Calu3 (cell line): ENCODE measurements around the gene POLDIP3. TPM values are rescaled to one million over a fixed set of nuclear protein-coding genes. Genes with fewer than 3 reads are reported as not detected.

Experiments used
- Bru-seq: library from RNA; stranded (reverse); fragments of 400-500 nt; gene quantifications from one replicate; lab custom pipeline; 2021; lab: Mats Ljungman, UMichigan
- BruChase-seq, 2 experiments: library from RNA; stranded (reverse); fragments of 400-500 nt; gene quantifications; one replicate each; lab custom pipeline; 2021; lab: Mats Ljungman, UMichigan
- BruUV-seq: library from RNA; stranded (reverse); fragments of 400-500 nt; replicated peaks from 2 replicates; lab custom pipeline; 2021; lab: Mats Ljungman, UMichigan
- CTCF ChIA-PET: fragments of 300-600 bp; sonication (Branson Sonifier 250); formaldehyde crosslinking; loops from one replicate; lab custom pipeline; 2022; ENCODE audit warnings: antibody characterized with exemption; lab: Charles Lee
- DNase-seq: peaks from one replicate; pipeline ENCODE4 v3.0.0; 2022
- H3K27ac Mint-ChIP-seq: one replicate; pipeline ENCODE4 v1.8.0; 2022; ENCODE audit warnings: mixed read lengths; ENCODE audit not compliant: unreplicated experiment
- H3K27me3 Mint-ChIP-seq: one replicate; pipeline ENCODE4 v1.8.0; 2022; ENCODE audit warnings: mixed read lengths; ENCODE audit not compliant: unreplicated experiment
- H3K36me3 Mint-ChIP-seq: one replicate; pipeline ENCODE4 v1.8.0; 2022; ENCODE audit warnings: mild to moderate bottlenecking, moderate library complexity, mixed read lengths; ENCODE audit not compliant: insufficient read depth, unreplicated experiment
- H3K4me1 Mint-ChIP-seq: one replicate; pipeline ENCODE4 v1.8.0; 2022; ENCODE audit warnings: mild to moderate bottlenecking, low read depth, mixed read lengths; ENCODE audit not compliant: unreplicated experiment
- H3K4me3 Mint-ChIP-seq: one replicate; pipeline ENCODE4 v1.8.0; 2022; ENCODE audit warnings: mild to moderate bottlenecking, low read depth, moderate library complexity, mixed read lengths; ENCODE audit not compliant: unreplicated experiment
- H3K9me3 Mint-ChIP-seq: one replicate; pipeline ENCODE4 v1.8.0; 2022; ENCODE audit warnings: low read depth, mixed read lengths; ENCODE audit not compliant: unreplicated experiment
- CTCF ChIP-seq: fragments of 200-600 bp; IDR thresholded peaks from one replicate; pipeline ENCODE4 v1.8.0; 2022; ENCODE audit warnings: antibody characterized with exemption; ENCODE audit not compliant: unreplicated experiment
- intact Hi-C: fragments of 100-400 bp; cut with micrococcal nuclease; formaldehyde crosslinking; loops from one replicate; pipeline ENCODE4 v1.10.0; 2022; ENCODE audit not compliant: unreplicated experiment
- long read RNA-seq: library from polyadenylated mRNA; stranded (forward); transcript quantifications from one replicate; pipeline ENCODE4 v2.0.0, GENCODE V29; 2022
- total RNA-seq: library from RNA; stranded (reverse); gene quantifications from 2 replicates; pipeline ENCODE4 v1.2.3, GENCODE V29; 2022

POLDIP3 gene
- total RNA-seq (59.4 and 60.1 TPM in 2 replicates), Bru-seq, nascent RNA (percentile 81 among the genes with signal in this experiment), BruChase-seq, experiment 1, labeled RNA remaining after a 6-hour chase (percentile 81 among the genes with signal in this experiment), BruChase-seq, experiment 2, labeled RNA remaining after a 2-hour chase (percentile 81 among the genes with signal in this experiment)
- long read RNA-seq, transcript POLDIP3-203 (8 exons, 3,323 nt) = minor isoform, 7 of 117 reads
- long read RNA-seq, transcript POLDIP3-201 (9 exons, 3,441 nt) = major isoform, 60 of 117 reads
- long read RNA-seq, partial matches to known transcripts = 0 of 117 reads
- long read RNA-seq, other reads (novel, unspliced or antisense) = 50 of 117 reads

GRCh38 chr22:42614312-42615091 lies at the start of gene POLDIP3:
TSS of gene POLDIP3 (minus strand) at chr22:42614883. CDS start at chr22:42614857, 26 bp downstream.
- peak; percentile 98 for DNase-seq
- CTCF ChIA-PET = interaction anchor here (0.6 to 1.9 kb wide), 4 partner anchors 253 to 1353 kb away, joined by 3 to 7 read pairs (median 4); no protein-coding TSS in a partner anchor
- TF ChIP-seq CTCF = no peak
- no peaks in the 10 kb centered on the region for H3K27me3 Mint-ChIP-seq
- peaks cover 71% of the 10 kb centered on the region for H3K36me3 Mint-ChIP-seq
- no TSS peak for BruUV-seq
- peak within 1 kb of the TSS; percentile 100 for H3K27ac Mint-ChIP-seq
- peak within 1 kb of the TSS; percentile 91 for H3K4me3 Mint-ChIP-seq
- peaks cover 52% of the 10 kb centered on the region for H3K4me1 Mint-ChIP-seq
- intact Hi-C loops = no loop called here
- no peaks in the 10 kb centered on the region for H3K9me3 Mint-ChIP-seq

GRCh38 chr22:42661985-42662831 lies 47.5 kb upstream of the POLDIP3 start:
- intact Hi-C loops = no loop called here
- Mint-ChIP-seq H3K9me3 (no peaks in the 10 kb centered on the region), H3K27me3 (no peaks in the 10 kb centered on the region), H3K36me3 (peaks cover 7% of the 10 kb centered on the region), H3K4me3 (peak overlapping the region; percentile 75), H3K4me1 (no peaks in the 10 kb centered on the region), H3K27ac (no peak overlapping the region)
- DNase-seq = peak; percentile 89
- no TSS peak for BruUV-seq
- peak; percentile 93 for TF ChIP-seq CTCF
- CTCF ChIA-PET = no interaction called here

GRCh38 chr22:42656578-42656977 lies 41.9 kb upstream of the POLDIP3 start:
- Mint-ChIP-seq H3K4me3 (no peak overlapping the region), H3K9me3 (no peaks in the 10 kb centered on the region), H3K27ac (no peak overlapping the region), H3K27me3 (no peaks in the 10 kb centered on the region), H3K4me1 (peaks cover 11% of the 10 kb centered on the region), H3K36me3 (peaks cover 3% of the 10 kb centered on the region)
- no peak for DNase-seq
- no peak for TF ChIP-seq CTCF
- intact Hi-C loops = no loop called here
- CTCF ChIA-PET = interaction anchor here (0.6 kb wide), 1 partner anchor 134 kb away, joined by 5 read pairs; no protein-coding TSS in a partner anchor
- no TSS peak for BruUV-seq

- no TSS peak for BruUV-seq
- no peak for DNase-seq
- Mint-ChIP-seq H3K9me3 (no peaks in the 10 kb centered on the region), H3K27ac (no peak overlapping the region), H3K36me3 (peaks cover 3% of the 10 kb centered on the region), H3K4me3 (no peak overlapping the region), H3K4me1 (peaks cover 11% of the 10 kb centered on the region), H3K27me3 (no peaks in the 10 kb centered on the region)
- intact Hi-C loops = no loop called here
- TF ChIP-seq CTCF = no peak
- CTCF ChIA-PET = no interaction called here
Measured at GRCh38 chr22:42655693-42656092, 41.0 kb upstream of the POLDIP3 start.
